Measurements from ENCODE around the gene KRTAP10-1.
"Not testable (repeated sequence)": the region's sequence is repeated elsewhere in the genome, so short reads cannot be mapped to it uniquely, and the experiment has no call there.

Gene KRTAP10-1

GRCh38 chr21:44575307-44576024, 35.5 kb upstream of the KRTAP10-1 start:
- Histone ChIP-seq H3K4me2 (ENCODE audit: low read length) (no peak overlapping the region), H2AK5ac (ENCODE audit: low read length) (no peak overlapping the region), H4K91ac (ENCODE audit: low read depth, low read length) (no peak overlapping the region), H2AFZ (ENCODE audit: insufficient read depth, low read length, poor library complexity) (no peak overlapping the region), H2BK12ac (ENCODE audit: low read length) (no peak overlapping the region), H3K4me1 (ENCODE audit: control insufficient read depth in 1 of 2, insufficient read depth in 2 of 2, low read length in 2 of 2) (no peaks in the 10 kb centered on the region), H3K79me1 (ENCODE audit: low read length) (no peaks in the 10 kb centered on the region), H3K23ac (ENCODE audit: low read length) (no peak overlapping the region), H3K4me3 (ENCODE audit: low read depth, low read length) (no peak overlapping the region), H3K14ac (ENCODE audit: low read length) (no peak overlapping the region), H3K36me3 (ENCODE audit: control insufficient read depth in 1 of 2, insufficient read depth in 2 of 2, low read length in 2 of 2) (no peaks in the 10 kb centered on the region), H3K9me3 (ENCODE audit: insufficient read depth, low read depth, low read length) (peaks cover 25% of the 10 kb centered on the region), H3K9ac (ENCODE audit: low read length) (no peak overlapping the region), H2BK120ac (ENCODE audit: insufficient read depth, low read length, poor library complexity) (no peak overlapping the region), H2BK5ac (ENCODE audit: low read depth, low read length, poor library complexity) (no peak overlapping the region), H3K79me2 (ENCODE audit: control insufficient read depth, insufficient read depth, low read length, poor library complexity) (no peaks in the 10 kb centered on the region), H4K8ac (ENCODE audit: low read depth, low read length) (no peak overlapping the region), H4K12ac (ENCODE audit: low read depth, low read length) (no peak overlapping the region), H3K27ac (ENCODE audit: low read depth, low read length) (no peak overlapping the region), H3K27me3 (ENCODE audit: insufficient read depth, low read length) (no peaks in the 10 kb centered on the region), H3K18ac (ENCODE audit: low read length) (no peak overlapping the region), H3K4ac (ENCODE audit: low read depth, low read length) (no peak overlapping the region)
- no peak for DNase-seq
- no CpG with 5 or more reads among the region's 20 CpGs for WGBS (ENCODE audit: extremely low coverage, insufficient coverage, insufficient read length)

- Histone ChIP-seq H2AFZ (ENCODE audit: insufficient read depth, low read length, poor library complexity) (no peak overlapping the region), H3K4me1 (ENCODE audit: control insufficient read depth in 1 of 2, insufficient read depth in 2 of 2, low read length in 2 of 2) (no peaks in the 10 kb centered on the region)
- no CpG with 5 or more reads among the region's 21 CpGs for WGBS (ENCODE audit: extremely low coverage, insufficient coverage, insufficient read length)
Measured at GRCh38 chr21:44574457-44575306, 34.7 kb upstream of the KRTAP10-1 start.

GRCh38 chr21:44573630-44574456, 33.8 kb upstream of the KRTAP10-1 start, which contains the start of gene KRTAP10-4:
Gene KRTAP10-4, plus strand, starts transcription at chr21:44573729. Its CDS starts 30 bp downstream, at chr21:44573759.
- H2BK12ac ChIP-seq (ENCODE audit: low read length); H3K4me2 ChIP-seq (ENCODE audit: low read length); H3K9ac ChIP-seq (ENCODE audit: low read length); H2AFZ ChIP-seq (ENCODE audit: insufficient read depth, low read length, poor library complexity); H3K4me3 ChIP-seq (ENCODE audit: low read depth, low read length); H4K12ac ChIP-seq (ENCODE audit: low read depth, low read length); H3K4me1 ChIP-seq (ENCODE audit: control insufficient read depth in 1 of 2, insufficient read depth in 2 of 2, low read length in 2 of 2); H3K18ac ChIP-seq (ENCODE audit: low read length); H2AK5ac ChIP-seq (ENCODE audit: low read length); H2BK5ac ChIP-seq (ENCODE audit: low read depth, low read length, poor library complexity); H3K79me2 ChIP-seq (ENCODE audit: control insufficient read depth, insufficient read depth, low read length, poor library complexity); H4K8ac ChIP-seq (ENCODE audit: low read depth, low read length); H3K36me3 ChIP-seq (ENCODE audit: control insufficient read depth in 1 of 2, insufficient read depth in 2 of 2, low read length in 2 of 2); H3K27me3 ChIP-seq (ENCODE audit: insufficient read depth, low read length); DNase-seq; H3K14ac ChIP-seq (ENCODE audit: low read length); H3K4ac ChIP-seq (ENCODE audit: low read depth, low read length); H4K91ac ChIP-seq (ENCODE audit: low read depth, low read length); H3K23ac ChIP-seq (ENCODE audit: low read length); H2BK120ac ChIP-seq (ENCODE audit: insufficient read depth, low read length, poor library complexity); H3K27ac ChIP-seq (ENCODE audit: low read depth, low read length); H3K79me1 ChIP-seq (ENCODE audit: low read length): not testable (repeated sequence)
- H3K9me3 ChIP-seq (ENCODE audit: insufficient read depth, low read depth, low read length) = peaks cover 21% of the 10 kb centered on the region
- WGBS (ENCODE audit: extremely low coverage, insufficient coverage, insufficient read length) = no CpG with 5 or more reads among the region's 25 CpGs

More at GRCh38 chr21:44574457-44575306, 34.7 kb upstream of the KRTAP10-1 start:
- DNase-seq = no peak
- Histone ChIP-seq H3K27ac (ENCODE audit: low read depth, low read length) (no peak overlapping the region), H2BK120ac (ENCODE audit: insufficient read depth, low read length, poor library complexity) (no peak overlapping the region), H3K4me2 (ENCODE audit: low read length) (no peak overlapping the region), H4K12ac (ENCODE audit: low read depth, low read length) (no peak overlapping the region), H2AK5ac (ENCODE audit: low read length) (no peak overlapping the region), H3K14ac (ENCODE audit: low read length) (no peak overlapping the region), H3K9me3 (ENCODE audit: insufficient read depth, low read depth, low read length) (peaks cover 23% of the 10 kb centered on the region), H3K18ac (ENCODE audit: low read length) (no peak overlapping the region), H3K27me3 (ENCODE audit: insufficient read depth, low read length) (no peaks in the 10 kb centered on the region), H4K91ac (ENCODE audit: low read depth, low read length) (no peak overlapping the region), H2BK5ac (ENCODE audit: low read depth, low read length, poor library complexity) (no peak overlapping the region), H3K79me1 (ENCODE audit: low read length) (no peaks in the 10 kb centered on the region), H3K23ac (ENCODE audit: low read length) (no peak overlapping the region), H3K36me3 (ENCODE audit: control insufficient read depth in 1 of 2, insufficient read depth in 2 of 2, low read length in 2 of 2) (no peaks in the 10 kb centered on the region), H2BK12ac (ENCODE audit: low read length) (no peak overlapping the region), H4K8ac (ENCODE audit: low read depth, low read length) (no peak overlapping the region), H3K4me3 (ENCODE audit: low read depth, low read length) (no peak overlapping the region), H3K79me2 (ENCODE audit: control insufficient read depth, insufficient read depth, low read length, poor library complexity) (no peaks in the 10 kb centered on the region), H3K9ac (ENCODE audit: low read length) (no peak overlapping the region), H3K4ac (ENCODE audit: low read depth, low read length) (no peak overlapping the region)

GRCh38 chr21:44572959-44573583, 33.1 kb upstream of the KRTAP10-1 start:
- WGBS (ENCODE audit: extremely low coverage, insufficient coverage, insufficient read length) = no CpG with 5 or more reads among the region's 15 CpGs

More at GRCh38 chr21:44572959-44573583, 33.1 kb upstream of the KRTAP10-1 start:
- Histone ChIP-seq H2BK12ac (ENCODE audit: low read length) (no peak overlapping the region), H3K79me2 (ENCODE audit: control insufficient read depth, insufficient read depth, low read length, poor library complexity) (no peaks in the 10 kb centered on the region), H3K79me1 (ENCODE audit: low read length) (no peaks in the 10 kb centered on the region), H3K36me3 (ENCODE audit: control insufficient read depth in 1 of 2, insufficient read depth in 2 of 2, low read length in 2 of 2) (no peaks in the 10 kb centered on the region), H3K4ac (ENCODE audit: low read depth, low read length) (no peak overlapping the region), H4K91ac (ENCODE audit: low read depth, low read length) (no peak overlapping the region), H3K18ac (ENCODE audit: low read length) (no peak overlapping the region), H4K8ac (ENCODE audit: low read depth, low read length) (no peak overlapping the region), H2BK5ac (ENCODE audit: low read depth, low read length, poor library complexity) (no peak overlapping the region), H3K4me1 (ENCODE audit: control insufficient read depth in 1 of 2, insufficient read depth in 2 of 2, low read length in 2 of 2) (no peaks in the 10 kb centered on the region), H3K27me3 (ENCODE audit: insufficient read depth, low read length) (no peaks in the 10 kb centered on the region), H4K12ac (ENCODE audit: low read depth, low read length) (no peak overlapping the region), H2AFZ (ENCODE audit: insufficient read depth, low read length, poor library complexity) (no peak overlapping the region), H3K14ac (ENCODE audit: low read length) (no peak overlapping the region), H3K27ac (ENCODE audit: low read depth, low read length) (no peak overlapping the region), H3K9ac (ENCODE audit: low read length) (no peak overlapping the region), H2AK5ac (ENCODE audit: low read length) (no peak overlapping the region), H3K23ac (ENCODE audit: low read length) (no peak overlapping the region), H3K4me2 (ENCODE audit: low read length) (no peak overlapping the region), H2BK120ac (ENCODE audit: insufficient read depth, low read length, poor library complexity) (no peak overlapping the region), H3K9me3 (ENCODE audit: insufficient read depth, low read depth, low read length) (peaks cover 17% of the 10 kb centered on the region), H3K4me3 (ENCODE audit: low read depth, low read length) (no peak overlapping the region)
- DNase-seq = no peak
